GM12878 (cell line): ENCODE data around the gene TLCD3B. TPM values are rescaled to one million over a fixed set of nuclear protein-coding genes. Genes with fewer than 3 reads are reported as not detected.

Source experiments
- BACH1 ChIP-seq: fragments of 450-650 bp; IDR thresholded peaks from 2 replicates; pipeline ENCODE4 v1.6.1; 2017; ENCODE audit warnings: mild to moderate bottlenecking, borderline replicate concordance
- KAT2A ChIP-seq: conservative IDR thresholded peaks from 2 replicates; pipeline ENCODE4 v1.6.1; 2011; ENCODE audit warnings: low read depth, low read length; ENCODE audit not compliant: control insufficient read depth
- KLF5 ChIP-seq: fragments of 450-650 bp; IDR thresholded peaks from 2 replicates; pipeline ENCODE4 v1.6.1; 2014; ENCODE audit warnings: mild to moderate bottlenecking; ENCODE audit not compliant: partially characterized antibody
- LARP7 ChIP-seq: fragments of 450-650 bp; IDR thresholded peaks from 2 replicates; pipeline ENCODE4 v1.6.1; 2017; ENCODE audit warnings: mild to moderate bottlenecking
- MEF2B ChIP-seq: fragments of 450-650 bp; IDR thresholded peaks from 2 replicates; pipeline ENCODE4 v1.6.1; 2018; ENCODE audit warnings: mild to moderate bottlenecking, moderate library complexity; ENCODE audit not compliant: partially characterized antibody, poor library complexity, severe bottlenecking
- NR2F1 ChIP-seq: fragments of 450-650 bp; conservative IDR thresholded peaks from 2 replicates; pipeline ENCODE4 v1.6.1; 2017; ENCODE audit warnings: mild to moderate bottlenecking
- SIN3A ChIP-seq: IDR thresholded peaks from 2 replicates; pipeline ENCODE4 v1.6.1; 2012; ENCODE audit warnings: low read depth, low read length, improper control_type of control experiment
- YBX1 ChIP-seq: fragments of 450-650 bp; IDR thresholded peaks from 2 replicates; pipeline ENCODE4 v1.6.1; 2016; ENCODE audit warnings: antibody characterized with exemption
- ZBED1 ChIP-seq: IDR thresholded peaks from 2 replicates; pipeline ENCODE4 v1.6.1; 2016; ENCODE audit warnings: borderline replicate concordance
- ZNF384 ChIP-seq: IDR thresholded peaks from 2 replicates; pipeline ENCODE4 v1.6.1; 2012; ENCODE audit warnings: low read depth, mild to moderate bottlenecking, low read length, improper control_type of control experiment, borderline replicate concordance
- polyA plus RNA-seq, 11 experiments: library from polyadenylated mRNA; depleted of rRNA in 4 of 11; unstranded in 6 of 11; stranded (reverse) in 5 of 11; fragments of >200 nt; fragmentation: Nextera tagmentation in 4 of 11; fragmentation: Illumina TruSeq in 1 of 11; extraction: Ambion mirVana in 4 of 11; extraction: Trizol in 1 of 11; gene quantifications; 1 replicate in 1 of 11; 2 replicates in 10 of 11; pipeline versions ENCODE4 v1.2.1 to v1.2.3, GENCODE V29; 2011 to 2016; ENCODE audit warnings: inconsistent platforms in 2 of 11, missing spikeins in 2 of 11, low read depth in 1 of 11
- total RNA-seq, 4 experiments: library from RNA; depleted of rRNA in 3 of 4; stranded (reverse); fragments of >200 nt in 3 of 4; fragmentation: Illumina TruSeq in 1 of 4; extraction: Trizol in 1 of 4; gene quantifications; 2 replicates each; pipeline versions ENCODE4 v1.2.1 to v1.2.3, GENCODE V29; 2013 to 2021
- TF ChIP-seq, protein P1 (sequence below): IDR thresholded peaks from 2 replicates; pipeline ENCODE4 v1.6.1; 2012; ENCODE audit warnings: low read depth, low read length, improper control_type of control experiment
- TF ChIP-seq, protein P2 (sequence below): fragments of 450-650 bp; IDR thresholded peaks from 2 replicates; pipeline ENCODE4 v1.6.1; 2016; ENCODE audit warnings: mild to moderate bottlenecking, moderate library complexity, borderline replicate concordance
- TF ChIP-seq, protein P3 (sequence below): fragments of 450-650 bp; IDR thresholded peaks from 2 replicates; pipeline ENCODE4 v1.6.1; 2017; ENCODE audit warnings: low read depth, mild to moderate bottlenecking, moderate library complexity
- TF ChIP-seq, protein P4 (sequence below): fragments of 450-650 bp; IDR thresholded peaks from 2 replicates; pipeline ENCODE4 v1.6.1; 2014; ENCODE audit warnings: mild to moderate bottlenecking
- TF ChIP-seq, protein P5 (sequence below): fragments of 450-650 bp; IDR thresholded peaks from 2 replicates; pipeline ENCODE4 v1.6.1; 2017; ENCODE audit warnings: mild to moderate bottlenecking, moderate library complexity

TLCD3B gene
- total and polyA plus RNA-seq, 10 of the 15 experiments (the other 5 are each of a cell fraction or from before 2014, with no cell fraction given) = 0.05 to 0.51 (median 0.18) TPM; not detected in 4

DNA sequence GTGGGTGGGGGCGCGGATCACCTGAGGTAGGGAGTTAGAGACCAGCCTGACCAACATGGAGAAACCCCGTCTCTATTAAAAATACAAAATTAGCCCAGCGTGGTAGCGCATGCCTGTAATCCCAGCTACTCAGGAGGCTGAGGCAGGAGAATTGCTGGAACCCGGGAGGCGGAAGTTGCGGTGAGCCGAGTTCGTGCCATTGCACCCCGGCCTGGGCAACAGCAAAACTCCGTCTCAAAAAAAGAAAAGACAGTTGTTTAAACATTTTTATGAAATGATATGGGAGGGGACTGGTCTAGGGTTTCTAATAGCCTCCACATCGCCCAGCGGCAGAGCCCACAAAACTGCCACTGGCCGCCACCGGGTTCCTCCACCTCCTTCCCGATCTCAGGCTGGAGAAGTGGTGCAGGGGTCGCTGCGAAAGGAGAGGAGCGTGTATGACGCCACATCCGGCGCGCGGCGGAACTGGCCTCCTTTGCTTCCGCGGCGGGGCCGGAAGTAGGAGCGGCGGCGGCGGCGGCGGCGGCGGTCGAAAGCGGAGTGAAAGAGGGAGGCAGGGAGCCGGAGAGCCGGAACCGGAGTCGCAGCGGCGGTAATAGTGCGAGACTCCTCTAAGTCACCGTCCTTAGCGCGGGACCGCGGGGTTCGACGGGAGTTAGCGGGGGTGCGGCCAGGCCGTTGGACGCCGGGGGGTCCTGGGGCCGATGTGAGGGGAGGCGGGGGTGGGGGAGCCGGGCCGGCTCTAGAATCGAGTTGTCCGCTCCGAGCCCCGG lies 44.6 kb upstream of the TLCD3B start, which contains the start of gene PPP4C (continued):
- no peak for TF ChIP-seq MEF2B
- TF ChIP-seq BACH1 = peak; percentile 50; the same call in 1 of the 2 replicates
- TF ChIP-seq, protein P1, sequence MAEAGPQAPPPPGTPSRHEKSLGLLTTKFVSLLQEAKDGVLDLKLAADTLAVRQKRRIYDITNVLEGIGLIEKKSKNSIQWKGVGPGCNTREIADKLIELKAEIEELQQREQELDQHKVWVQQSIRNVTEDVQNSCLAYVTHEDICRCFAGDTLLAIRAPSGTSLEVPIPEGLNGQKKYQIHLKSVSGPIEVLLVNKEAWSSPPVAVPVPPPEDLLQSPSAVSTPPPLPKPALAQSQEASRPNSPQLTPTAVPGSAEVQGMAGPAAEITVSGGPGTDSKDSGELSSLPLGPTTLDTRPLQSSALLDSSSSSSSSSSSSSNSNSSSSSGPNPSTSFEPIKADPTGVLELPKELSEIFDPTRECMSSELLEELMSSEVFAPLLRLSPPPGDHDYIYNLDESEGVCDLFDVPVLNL = no peak
- TF ChIP-seq, protein P2, sequence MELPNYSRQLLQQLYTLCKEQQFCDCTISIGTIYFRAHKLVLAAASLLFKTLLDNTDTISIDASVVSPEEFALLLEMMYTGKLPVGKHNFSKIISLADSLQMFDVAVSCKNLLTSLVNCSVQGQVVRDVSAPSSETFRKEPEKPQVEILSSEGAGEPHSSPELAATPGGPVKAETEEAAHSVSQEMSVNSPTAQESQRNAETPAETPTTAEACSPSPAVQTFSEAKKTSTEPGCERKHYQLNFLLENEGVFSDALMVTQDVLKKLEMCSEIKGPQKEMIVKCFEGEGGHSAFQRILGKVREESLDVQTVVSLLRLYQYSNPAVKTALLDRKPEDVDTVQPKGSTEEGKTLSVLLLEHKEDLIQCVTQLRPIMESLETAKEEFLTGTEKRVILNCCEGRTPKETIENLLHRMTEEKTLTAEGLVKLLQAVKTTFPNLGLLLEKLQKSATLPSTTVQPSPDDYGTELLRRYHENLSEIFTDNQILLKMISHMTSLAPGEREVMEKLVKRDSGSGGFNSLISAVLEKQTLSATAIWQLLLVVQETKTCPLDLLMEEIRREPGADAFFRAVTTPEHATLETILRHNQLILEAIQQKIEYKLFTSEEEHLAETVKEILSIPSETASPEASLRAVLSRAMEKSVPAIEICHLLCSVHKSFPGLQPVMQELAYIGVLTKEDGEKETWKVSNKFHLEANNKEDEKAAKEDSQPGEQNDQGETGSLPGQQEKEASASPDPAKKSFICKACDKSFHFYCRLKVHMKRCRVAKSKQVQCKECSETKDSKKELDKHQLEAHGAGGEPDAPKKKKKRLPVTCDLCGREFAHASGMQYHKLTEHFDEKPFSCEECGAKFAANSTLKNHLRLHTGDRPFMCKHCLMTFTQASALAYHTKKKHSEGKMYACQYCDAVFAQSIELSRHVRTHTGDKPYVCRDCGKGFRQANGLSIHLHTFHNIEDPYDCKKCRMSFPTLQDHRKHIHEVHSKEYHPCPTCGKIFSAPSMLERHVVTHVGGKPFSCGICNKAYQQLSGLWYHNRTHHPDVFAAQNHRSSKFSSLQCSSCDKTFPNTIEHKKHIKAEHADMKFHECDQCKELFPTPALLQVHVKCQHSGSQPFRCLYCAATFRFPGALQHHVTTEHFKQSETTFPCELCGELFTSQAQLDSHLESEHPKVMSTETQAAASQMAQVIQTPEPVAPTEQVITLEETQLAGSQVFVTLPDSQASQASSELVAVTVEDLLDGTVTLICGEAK = peak; percentile 93
- no peak for TF ChIP-seq YBX1
- TF ChIP-seq ZNF384 = no peak
- TF ChIP-seq, protein P3, sequence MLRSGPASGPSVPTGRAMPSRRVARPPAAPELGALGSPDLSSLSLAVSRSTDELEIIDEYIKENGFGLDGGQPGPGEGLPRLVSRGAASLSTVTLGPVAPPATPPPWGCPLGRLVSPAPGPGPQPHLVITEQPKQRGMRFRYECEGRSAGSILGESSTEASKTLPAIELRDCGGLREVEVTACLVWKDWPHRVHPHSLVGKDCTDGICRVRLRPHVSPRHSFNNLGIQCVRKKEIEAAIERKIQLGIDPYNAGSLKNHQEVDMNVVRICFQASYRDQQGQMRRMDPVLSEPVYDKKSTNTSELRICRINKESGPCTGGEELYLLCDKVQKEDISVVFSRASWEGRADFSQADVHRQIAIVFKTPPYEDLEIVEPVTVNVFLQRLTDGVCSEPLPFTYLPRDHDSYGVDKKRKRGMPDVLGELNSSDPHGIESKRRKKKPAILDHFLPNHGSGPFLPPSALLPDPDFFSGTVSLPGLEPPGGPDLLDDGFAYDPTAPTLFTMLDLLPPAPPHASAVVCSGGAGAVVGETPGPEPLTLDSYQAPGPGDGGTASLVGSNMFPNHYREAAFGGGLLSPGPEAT = peak; percentile 84
- TF ChIP-seq, protein P4, sequence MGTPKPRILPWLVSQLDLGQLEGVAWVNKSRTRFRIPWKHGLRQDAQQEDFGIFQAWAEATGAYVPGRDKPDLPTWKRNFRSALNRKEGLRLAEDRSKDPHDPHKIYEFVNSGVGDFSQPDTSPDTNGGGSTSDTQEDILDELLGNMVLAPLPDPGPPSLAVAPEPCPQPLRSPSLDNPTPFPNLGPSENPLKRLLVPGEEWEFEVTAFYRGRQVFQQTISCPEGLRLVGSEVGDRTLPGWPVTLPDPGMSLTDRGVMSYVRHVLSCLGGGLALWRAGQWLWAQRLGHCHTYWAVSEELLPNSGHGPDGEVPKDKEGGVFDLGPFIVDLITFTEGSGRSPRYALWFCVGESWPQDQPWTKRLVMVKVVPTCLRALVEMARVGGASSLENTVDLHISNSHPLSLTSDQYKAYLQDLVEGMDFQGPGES = no peak
- TF ChIP-seq KLF5 = no peak
- TF ChIP-seq ZBED1 = no peak
- no peak for TF ChIP-seq KAT2A
- TF ChIP-seq, protein P5, sequence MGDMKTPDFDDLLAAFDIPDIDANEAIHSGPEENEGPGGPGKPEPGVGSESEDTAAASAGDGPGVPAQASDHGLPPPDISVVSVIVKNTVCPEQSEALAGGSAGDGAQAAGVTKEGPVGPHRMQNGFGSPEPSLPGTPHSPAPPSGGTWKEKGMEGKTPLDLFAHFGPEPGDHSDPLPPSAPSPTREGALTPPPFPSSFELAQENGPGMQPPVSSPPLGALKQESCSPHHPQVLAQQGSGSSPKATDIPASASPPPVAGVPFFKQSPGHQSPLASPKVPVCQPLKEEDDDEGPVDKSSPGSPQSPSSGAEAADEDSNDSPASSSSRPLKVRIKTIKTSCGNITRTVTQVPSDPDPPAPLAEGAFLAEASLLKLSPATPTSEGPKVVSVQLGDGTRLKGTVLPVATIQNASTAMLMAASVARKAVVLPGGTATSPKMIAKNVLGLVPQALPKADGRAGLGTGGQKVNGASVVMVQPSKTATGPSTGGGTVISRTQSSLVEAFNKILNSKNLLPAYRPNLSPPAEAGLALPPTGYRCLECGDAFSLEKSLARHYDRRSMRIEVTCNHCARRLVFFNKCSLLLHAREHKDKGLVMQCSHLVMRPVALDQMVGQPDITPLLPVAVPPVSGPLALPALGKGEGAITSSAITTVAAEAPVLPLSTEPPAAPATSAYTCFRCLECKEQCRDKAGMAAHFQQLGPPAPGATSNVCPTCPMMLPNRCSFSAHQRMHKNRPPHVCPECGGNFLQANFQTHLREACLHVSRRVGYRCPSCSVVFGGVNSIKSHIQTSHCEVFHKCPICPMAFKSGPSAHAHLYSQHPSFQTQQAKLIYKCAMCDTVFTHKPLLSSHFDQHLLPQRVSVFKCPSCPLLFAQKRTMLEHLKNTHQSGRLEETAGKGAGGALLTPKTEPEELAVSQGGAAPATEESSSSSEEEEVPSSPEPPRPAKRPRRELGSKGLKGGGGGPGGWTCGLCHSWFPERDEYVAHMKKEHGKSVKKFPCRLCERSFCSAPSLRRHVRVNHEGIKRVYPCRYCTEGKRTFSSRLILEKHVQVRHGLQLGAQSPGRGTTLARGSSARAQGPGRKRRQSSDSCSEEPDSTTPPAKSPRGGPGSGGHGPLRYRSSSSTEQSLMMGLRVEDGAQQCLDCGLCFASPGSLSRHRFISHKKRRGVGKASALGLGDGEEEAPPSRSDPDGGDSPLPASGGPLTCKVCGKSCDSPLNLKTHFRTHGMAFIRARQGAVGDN = peak; percentile 45; the same call in 1 of the 2 replicates
- no peak for TF ChIP-seq LARP7
- TF ChIP-seq SIN3A = 0 out of 2 replicates have a peak, but pooled peaks have one; percentile 29
- peak; percentile 12; the same call in 1 of the 2 replicates for TF ChIP-seq NR2F1
